D721Med (cell line): ENCODE measurements around the gene TMTC3.
"Not testable (repeated sequence)": the region's sequence is repeated elsewhere in the genome, so short reads cannot be mapped to it uniquely, and the experiment has no call there.

Experiments used
- DNase-seq: peaks from one replicate; pipeline ENCODE4 v3.0.0; 2011; ENCODE audit warnings: low spot score; ENCODE audit not compliant: insufficient read length
- FAIRE-seq: peaks from 2 replicates; lab custom pipeline; 2011; peaks lifted over from hg19 to GRCh38; lab: Jason Lieb, UNC
- TF ChIP-seq, protein P1 (sequence below): IDR thresholded peaks from 2 replicates; pipeline ENCODE4 v1.5.1; 2012; ENCODE audit warnings: mild to moderate bottlenecking, control low read depth; ENCODE audit not compliant: insufficient read depth; ENCODE audit errors: missing control alignments

Gene TMTC3

DNA sequence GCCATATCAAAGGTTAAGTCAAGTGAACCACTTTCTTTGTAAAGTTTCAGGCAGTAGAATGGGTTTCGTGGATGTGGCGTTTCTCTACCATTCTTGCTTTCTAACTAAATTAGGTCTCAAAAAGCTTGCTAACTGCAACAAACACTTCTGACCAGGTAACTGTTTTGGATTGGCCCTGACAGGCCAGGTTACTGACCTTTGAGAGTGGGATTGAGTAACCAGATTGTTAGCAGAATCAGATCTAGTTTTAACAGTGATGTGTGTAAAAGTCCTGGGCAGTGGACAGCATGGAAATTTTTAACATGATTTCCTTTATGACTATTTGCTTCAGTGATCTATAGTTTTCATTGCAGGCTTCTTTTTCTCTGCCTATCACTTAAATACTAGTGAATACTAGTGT, 57.9 kb downstream of the TMTC3 start:
- TF ChIP-seq, protein P1, sequence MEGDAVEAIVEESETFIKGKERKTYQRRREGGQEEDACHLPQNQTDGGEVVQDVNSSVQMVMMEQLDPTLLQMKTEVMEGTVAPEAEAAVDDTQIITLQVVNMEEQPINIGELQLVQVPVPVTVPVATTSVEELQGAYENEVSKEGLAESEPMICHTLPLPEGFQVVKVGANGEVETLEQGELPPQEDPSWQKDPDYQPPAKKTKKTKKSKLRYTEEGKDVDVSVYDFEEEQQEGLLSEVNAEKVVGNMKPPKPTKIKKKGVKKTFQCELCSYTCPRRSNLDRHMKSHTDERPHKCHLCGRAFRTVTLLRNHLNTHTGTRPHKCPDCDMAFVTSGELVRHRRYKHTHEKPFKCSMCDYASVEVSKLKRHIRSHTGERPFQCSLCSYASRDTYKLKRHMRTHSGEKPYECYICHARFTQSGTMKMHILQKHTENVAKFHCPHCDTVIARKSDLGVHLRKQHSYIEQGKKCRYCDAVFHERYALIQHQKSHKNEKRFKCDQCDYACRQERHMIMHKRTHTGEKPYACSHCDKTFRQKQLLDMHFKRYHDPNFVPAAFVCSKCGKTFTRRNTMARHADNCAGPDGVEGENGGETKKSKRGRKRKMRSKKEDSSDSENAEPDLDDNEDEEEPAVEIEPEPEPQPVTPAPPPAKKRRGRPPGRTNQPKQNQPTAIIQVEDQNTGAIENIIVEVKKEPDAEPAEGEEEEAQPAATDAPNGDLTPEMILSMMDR = no peak
- DNase-seq (no peak), FAIRE-seq (no peak)

DNA sequence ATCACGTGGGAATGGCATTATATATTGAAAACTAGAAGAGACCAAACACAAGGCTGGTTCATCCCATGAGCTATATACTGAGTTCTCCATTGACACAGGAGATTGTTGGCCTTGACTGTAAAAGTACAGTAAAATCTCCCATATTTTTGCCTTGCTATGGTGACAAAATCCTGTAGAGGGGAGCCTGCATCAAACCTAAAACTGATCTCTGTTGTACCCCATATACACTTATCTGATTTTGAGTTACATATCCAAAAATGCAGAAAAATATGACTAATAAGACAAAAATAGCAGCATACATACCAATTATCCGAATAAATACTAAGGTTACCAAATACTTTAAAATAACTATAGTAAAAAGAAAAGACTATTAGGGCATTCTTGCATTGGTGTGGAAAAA, 60.4 kb downstream of the TMTC3 start:
- DNase-seq (no peak), FAIRE-seq (no peak)
- TF ChIP-seq, protein P1 = no peak

DNA sequence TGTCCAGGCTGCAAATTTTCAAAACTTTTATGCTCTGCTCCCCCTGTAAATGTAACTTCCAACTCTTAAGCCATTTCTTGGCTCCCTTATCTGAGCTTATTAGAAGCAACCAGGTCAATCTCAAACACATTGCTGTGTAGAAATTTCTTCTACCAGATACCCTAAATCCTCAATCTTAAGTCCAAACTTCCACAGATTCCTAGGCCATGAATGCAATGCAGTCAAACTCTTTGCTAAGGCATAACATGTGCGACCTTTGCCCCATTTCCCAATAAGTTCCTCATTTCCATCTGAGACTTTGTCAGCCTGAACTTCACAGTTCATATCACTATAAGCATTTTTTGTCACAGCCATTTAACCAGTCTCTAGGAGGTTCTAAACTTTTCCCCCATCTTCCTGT, 64.5 kb downstream of the TMTC3 start:
- DNase-seq (no peak), FAIRE-seq (no peak)
- TF ChIP-seq, protein P1 = no peak

DNA sequence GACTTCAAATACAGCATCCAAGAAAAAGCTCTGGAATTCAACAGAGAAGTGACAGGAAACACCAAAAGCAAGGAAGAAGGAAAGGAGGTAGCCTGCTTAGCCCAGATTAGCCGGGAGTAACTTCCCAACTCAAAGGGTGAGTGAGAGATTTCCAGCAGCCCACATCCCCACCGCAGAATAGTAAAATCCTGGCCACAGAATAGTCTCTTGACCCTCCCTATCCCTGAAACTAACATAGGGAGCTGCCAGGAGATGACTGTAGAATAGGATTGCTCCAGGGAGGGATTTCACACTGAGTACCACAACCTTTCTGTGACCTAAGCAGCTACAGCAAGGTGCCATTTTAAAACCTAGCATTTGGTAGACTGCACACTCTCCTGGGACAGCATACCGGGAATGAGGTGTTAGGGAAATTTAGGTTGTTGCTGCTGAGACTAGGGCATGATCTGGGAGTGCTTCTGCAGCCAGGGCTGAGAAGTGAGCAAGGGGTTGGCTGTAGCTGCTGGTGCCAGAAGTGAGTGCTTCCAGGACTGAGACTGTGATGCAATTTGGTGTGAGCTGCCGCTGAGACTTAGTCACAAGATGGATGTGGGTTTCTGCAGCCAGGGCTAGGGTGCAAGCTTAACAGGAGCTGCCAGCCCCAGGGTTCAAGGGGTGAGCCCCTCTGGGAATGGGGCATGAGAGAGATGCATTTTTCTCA, 66.0 kb downstream of the TMTC3 start:
- TF ChIP-seq, protein P1 = no peak
- DNase-seq = no peak
- FAIRE-seq = no peak

DNA sequence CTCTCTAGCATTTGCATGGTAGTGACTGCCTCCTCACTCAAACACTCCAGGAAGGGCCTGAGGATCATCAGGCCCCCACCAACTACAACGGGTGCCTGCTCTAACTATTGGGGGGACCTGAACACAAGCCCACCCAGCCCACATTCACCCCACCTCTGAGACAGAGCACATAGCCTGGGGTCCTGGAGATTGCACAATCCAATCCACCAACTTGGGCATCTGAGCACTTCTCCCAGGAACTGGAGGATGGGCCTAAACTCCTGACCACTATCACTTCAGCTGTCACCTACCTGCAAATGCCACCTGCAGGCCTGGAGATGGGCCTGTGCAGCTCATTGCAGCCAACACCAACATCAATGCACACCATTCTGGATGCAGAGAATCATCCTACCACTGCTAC, 66.6 kb downstream of the TMTC3 start:
- DNase-seq (no peak), FAIRE-seq (no peak)
- TF ChIP-seq, protein P1 = no peak

DNA sequence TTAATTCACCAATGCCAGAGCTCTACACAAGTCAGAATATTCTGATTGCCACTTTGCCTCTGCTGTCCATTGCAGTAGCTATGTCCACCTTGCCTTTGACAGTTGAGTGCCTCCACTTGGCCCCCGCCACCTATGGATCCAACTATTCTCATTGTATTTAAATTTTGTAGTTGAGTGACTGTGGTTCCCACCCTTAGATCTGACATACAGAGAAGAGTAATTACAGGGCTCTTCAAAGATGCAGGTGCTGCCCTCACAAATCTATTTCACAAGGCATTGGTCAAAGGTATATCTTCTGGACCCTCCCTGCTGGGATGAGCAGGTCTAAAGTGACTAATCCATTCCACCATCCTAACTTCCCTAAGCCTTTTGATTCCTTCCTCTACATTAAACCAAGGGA, 68.2 kb downstream of the TMTC3 start:
- not testable (repeated sequence) for DNase-seq, FAIRE-seq

DNA sequence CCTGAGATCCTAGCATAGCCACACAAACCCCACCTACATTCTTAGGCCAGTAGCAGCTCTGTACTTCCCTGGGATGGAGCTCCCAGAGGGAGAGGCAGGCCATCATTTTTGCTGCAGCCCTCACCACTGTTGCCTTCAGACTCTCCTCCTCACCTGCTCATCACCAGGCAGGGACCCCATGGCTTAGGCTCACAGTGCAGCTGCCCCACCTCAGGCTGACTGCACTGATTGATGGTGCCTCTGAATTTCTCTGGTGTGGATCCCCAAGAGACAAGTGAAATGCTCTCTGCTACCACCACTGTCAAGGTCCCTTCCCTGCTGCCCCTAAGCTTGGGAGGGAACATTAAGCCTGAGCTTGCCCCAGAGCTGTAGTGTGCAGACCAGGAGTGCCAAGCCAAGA, 76.2 kb downstream of the TMTC3 start:
- DNase-seq (no peak), FAIRE-seq (no peak)
- TF ChIP-seq, protein P1 = no peak
